ENCODE data around the gene SCPEP1. TPM values are rescaled to one million over a fixed set of nuclear protein-coding genes. Genes with fewer than 3 reads are reported as not detected.

SCPEP1 gene
- total RNA-seq, 1 experiment from 2014 or later, result 51.4 TPM

DNA sequence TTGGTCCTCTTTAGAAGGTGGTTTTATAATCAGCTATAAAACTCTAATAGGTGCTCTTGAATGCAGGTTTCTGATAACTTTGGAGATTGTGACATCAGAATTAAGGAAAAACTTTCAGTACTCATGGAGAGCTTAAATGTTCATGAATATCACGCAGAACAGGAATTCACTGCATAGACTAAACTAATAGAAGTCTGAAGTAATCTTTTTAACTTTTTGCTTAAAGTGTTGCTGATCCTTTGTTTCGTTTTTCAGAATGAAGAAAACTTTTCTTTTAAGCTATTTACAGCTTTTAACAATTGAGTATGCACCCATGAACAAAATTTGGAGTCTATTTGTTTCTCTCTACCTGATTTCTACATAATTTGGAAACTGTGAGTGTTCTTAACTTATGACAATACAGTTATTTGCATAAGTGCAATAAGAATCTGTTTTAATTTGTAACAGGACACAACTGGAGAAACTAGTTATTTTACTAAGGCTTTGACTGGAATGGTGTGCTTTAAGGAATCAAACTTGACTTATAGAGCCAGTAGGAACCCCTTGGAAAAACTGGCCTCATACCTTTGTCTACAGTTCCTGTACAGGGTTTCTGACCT lies 47.1 kb upstream of the SCPEP1 start:
- POLR2A ChIA-PET, result interaction anchor here (0.6 to 1.0 kb wide), 3 partner anchors 11 to 853 kb away, joined by 3 read pairs; no protein-coding TSS in a partner anchor
- Mint-ChIP-seq H3K4me1 (ENCODE audit: insufficient read depth, unreplicated experiment) (no peaks in the 10 kb centered on the region), H3K36me3 (ENCODE audit: insufficient read depth, unreplicated experiment) (peaks cover 13% of the 10 kb centered on the region), H3K27me3 (ENCODE audit: insufficient read depth, unreplicated experiment) (no peaks in the 10 kb centered on the region), H3K4me3 (ENCODE audit: unreplicated experiment) (no peak overlapping the region), H3K27ac (ENCODE audit: low read depth, unreplicated experiment) (no peak overlapping the region), H3K9me3 (ENCODE audit: unreplicated experiment) (no peaks in the 10 kb centered on the region)
- DNase-seq (ENCODE audit: unreplicated experiment), result no peak
- no TSS peak for BruUV-seq (replicated peaks)
- CTCF ChIA-PET, result interaction anchor here (0.6 to 2.0 kb wide), 4 partner anchors 11 to 112 kb away, joined by 3 to 5 read pairs (median 4); no protein-coding TSS in a partner anchor
- intact Hi-C loops (cut with micrococcal nuclease), result no loop called here
- TF ChIP-seq CTCF (IDR thresholded peaks at IDR 0.05; ENCODE audit: unreplicated experiment), result no peak

DNA sequence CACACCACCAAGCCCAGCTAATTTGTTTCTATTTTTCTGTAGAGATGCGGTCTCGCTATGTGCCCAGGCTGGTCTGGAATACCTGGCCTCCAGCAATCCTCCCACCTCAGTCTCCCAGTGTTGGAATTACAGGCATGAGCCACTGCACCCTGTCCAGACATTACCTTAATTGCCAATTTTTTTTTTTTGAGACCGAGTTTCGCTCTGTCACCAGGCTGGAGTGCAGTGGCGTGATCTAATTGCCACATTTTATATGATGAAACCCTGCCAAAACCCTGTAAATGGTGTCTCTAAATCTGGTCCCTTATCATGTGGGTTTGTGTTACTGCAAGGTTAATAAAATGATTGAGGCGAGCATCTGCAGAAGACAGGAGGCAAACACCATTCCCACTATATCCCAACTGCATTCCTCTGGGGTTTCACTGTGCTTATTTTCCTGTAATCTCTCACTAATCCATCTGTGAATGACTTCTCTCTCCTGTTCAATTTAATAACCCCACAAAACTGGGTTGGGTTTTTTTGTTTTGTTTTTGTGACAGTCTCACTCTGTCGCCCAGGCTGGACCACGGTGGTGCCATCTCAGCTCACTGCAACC lies 44.7 kb upstream of the SCPEP1 start:
- H3K9me3 Mint-ChIP-seq (ENCODE audit: unreplicated experiment), result no peaks in the 10 kb centered on the region
- ChIA-PET CTCF (interaction anchor here (0.6 to 1.2 kb wide), 4 partner anchors 78 to 218 kb away, joined by 3 to 5 read pairs (median 4); no protein-coding TSS in a partner anchor), POLR2A (interaction anchor here (1.5 kb wide), 1 partner anchor 19 kb away, joined by 3 read pairs; the partner anchor contains the start of gene TRIM25)
- TF ChIP-seq CTCF (IDR thresholded peaks at IDR 0.05; ENCODE audit: unreplicated experiment), result no peak
- no peak overlapping the region for H3K27ac Mint-ChIP-seq (ENCODE audit: low read depth, unreplicated experiment)
- H3K4me3 Mint-ChIP-seq (ENCODE audit: unreplicated experiment), result no peak overlapping the region
- H3K4me1 Mint-ChIP-seq (ENCODE audit: insufficient read depth, unreplicated experiment), result peaks cover 13% of the 10 kb centered on the region
- intact Hi-C loops (cut with micrococcal nuclease), result no loop called here
- H3K27me3 Mint-ChIP-seq (ENCODE audit: insufficient read depth, unreplicated experiment), result no peaks in the 10 kb centered on the region
- DNase-seq (ENCODE audit: unreplicated experiment), result no peak
- no TSS peak for BruUV-seq (replicated peaks)
- peaks cover 37% of the 10 kb centered on the region for H3K36me3 Mint-ChIP-seq (ENCODE audit: insufficient read depth, unreplicated experiment)

GRCh38 chr17:56933868-56934267 lies 44.1 kb upstream of the SCPEP1 start:
- Mint-ChIP-seq H3K4me1 (ENCODE audit: insufficient read depth, unreplicated experiment) (peaks cover 15% of the 10 kb centered on the region), H3K36me3 (ENCODE audit: insufficient read depth, unreplicated experiment) (peaks cover 43% of the 10 kb centered on the region), H3K4me3 (ENCODE audit: unreplicated experiment) (no peak overlapping the region), H3K27ac (ENCODE audit: low read depth, unreplicated experiment) (no peak overlapping the region), H3K9me3 (ENCODE audit: unreplicated experiment) (no peaks in the 10 kb centered on the region), H3K27me3 (ENCODE audit: insufficient read depth, unreplicated experiment) (no peaks in the 10 kb centered on the region)
- intact Hi-C loops (cut with micrococcal nuclease), result no loop called here
- BruUV-seq (replicated peaks), result no TSS peak
- ChIA-PET POLR2A (interaction anchor here (1.5 kb wide), 1 partner anchor 20 kb away, joined by 3 read pairs; the partner anchor contains the start of gene TRIM25), CTCF (no interaction called here)
- no peak for TF ChIP-seq CTCF (IDR thresholded peaks at IDR 0.05; ENCODE audit: unreplicated experiment)
- no peak for DNase-seq (ENCODE audit: unreplicated experiment)

GRCh38 chr17:56934280-56934679 lies 43.7 kb upstream of the SCPEP1 start:
- BruUV-seq (replicated peaks), result no TSS peak
- ChIA-PET POLR2A (interaction anchor here (1.5 kb wide), 1 partner anchor 20 kb away, joined by 3 read pairs; the partner anchor contains the start of gene TRIM25), CTCF (no interaction called here)
- TF ChIP-seq CTCF (IDR thresholded peaks at IDR 0.05; ENCODE audit: unreplicated experiment), result no peak
- Mint-ChIP-seq H3K4me3 (ENCODE audit: unreplicated experiment) (no peak overlapping the region), H3K36me3 (ENCODE audit: insufficient read depth, unreplicated experiment) (peaks cover 45% of the 10 kb centered on the region), H3K9me3 (ENCODE audit: unreplicated experiment) (no peaks in the 10 kb centered on the region), H3K4me1 (ENCODE audit: insufficient read depth, unreplicated experiment) (peaks cover 15% of the 10 kb centered on the region), H3K27me3 (ENCODE audit: insufficient read depth, unreplicated experiment) (no peaks in the 10 kb centered on the region), H3K27ac (ENCODE audit: low read depth, unreplicated experiment) (no peak overlapping the region)
- DNase-seq (ENCODE audit: unreplicated experiment), result no peak
- intact Hi-C loops (cut with micrococcal nuclease), result no loop called here
